GM23338 (cell line): ENCODE measurements around the gene DRAXIN.

Experiments
- ETS1 ChIP-seq: IDR thresholded peaks from 2 replicates; pipeline ENCODE4 v1.6.1; 2016; ENCODE audit warnings: antibody characterized with exemption
- JUNB ChIP-seq: IDR thresholded peaks from one replicate; pipeline ENCODE4 v1.6.1; 2016; ENCODE audit warnings: antibody characterized with exemption; ENCODE audit not compliant: unreplicated experiment
- TF ChIP-seq, protein P1 (sequence below), 2 experiments: fragments of 200-600 bp in 1 of 2; sonication (generic) in 1 of 2; conservative IDR thresholded peaks; 2 replicates each; pipeline versions ENCODE4 v1.5.1 to v1.6.1; 2016 to 2017; ENCODE audit warnings: antibody characterized with exemption in 2 of 2, low read depth in 2 of 2, mild to moderate bottlenecking in 2 of 2, moderate library complexity in 1 of 2

DNA sequence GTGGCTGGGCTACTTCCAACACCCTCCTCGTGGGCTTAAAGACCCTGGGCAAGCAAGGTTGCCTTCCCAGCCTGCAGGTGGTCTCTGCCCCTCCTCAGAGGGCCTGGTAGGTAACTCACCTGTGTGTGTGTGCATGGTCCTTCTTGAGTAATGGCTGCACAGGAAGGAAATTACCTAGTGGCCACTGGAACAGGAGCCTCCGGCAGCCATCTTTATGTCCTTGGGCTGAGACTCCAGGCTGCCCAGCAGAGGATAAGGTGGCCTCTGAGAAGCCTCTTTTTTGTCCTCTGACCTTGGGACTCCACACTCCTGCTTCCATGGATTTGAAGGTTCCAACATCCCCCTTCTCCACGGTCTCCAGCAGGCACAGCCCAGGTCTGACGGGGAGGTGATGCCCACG lies 20.0 kb downstream of the DRAXIN start:
- TF ChIP-seq, protein P1, sequence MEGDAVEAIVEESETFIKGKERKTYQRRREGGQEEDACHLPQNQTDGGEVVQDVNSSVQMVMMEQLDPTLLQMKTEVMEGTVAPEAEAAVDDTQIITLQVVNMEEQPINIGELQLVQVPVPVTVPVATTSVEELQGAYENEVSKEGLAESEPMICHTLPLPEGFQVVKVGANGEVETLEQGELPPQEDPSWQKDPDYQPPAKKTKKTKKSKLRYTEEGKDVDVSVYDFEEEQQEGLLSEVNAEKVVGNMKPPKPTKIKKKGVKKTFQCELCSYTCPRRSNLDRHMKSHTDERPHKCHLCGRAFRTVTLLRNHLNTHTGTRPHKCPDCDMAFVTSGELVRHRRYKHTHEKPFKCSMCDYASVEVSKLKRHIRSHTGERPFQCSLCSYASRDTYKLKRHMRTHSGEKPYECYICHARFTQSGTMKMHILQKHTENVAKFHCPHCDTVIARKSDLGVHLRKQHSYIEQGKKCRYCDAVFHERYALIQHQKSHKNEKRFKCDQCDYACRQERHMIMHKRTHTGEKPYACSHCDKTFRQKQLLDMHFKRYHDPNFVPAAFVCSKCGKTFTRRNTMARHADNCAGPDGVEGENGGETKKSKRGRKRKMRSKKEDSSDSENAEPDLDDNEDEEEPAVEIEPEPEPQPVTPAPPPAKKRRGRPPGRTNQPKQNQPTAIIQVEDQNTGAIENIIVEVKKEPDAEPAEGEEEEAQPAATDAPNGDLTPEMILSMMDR (conservative IDR thresholded peaks at IDR 0.05; ENCODE audit: low read depth in 2 of 2), result no peak
- TF ChIP-seq ETS1 (no peak), JUNB (no peak)
